ENCODE measurements around the gene THAP2. TPM values are rescaled to one million over a fixed set of nuclear protein-coding genes. Genes with fewer than 3 reads are reported as not detected.
A peak's percentile ranks its signal among the peaks of the same experiment; 100 is the strongest.

The THAP2 gene
- total RNA-seq, 2 experiments from 2014 or later = 6.4 to 7.7 TPM

GRCh38 chr12:71645268-71645667 is 18.8 kb upstream of the THAP2 start:
- DNase-seq = no peak
- H3K36me3 Mint-ChIP-seq (ENCODE audit: low read depth) = peaks cover 70% of the 10 kb centered on the region
- H3K4me1 Mint-ChIP-seq = peaks cover 35% of the 10 kb centered on the region
- POLR2A ChIA-PET = interaction anchor here (0.9 to 2.6 kb wide), 2 partner anchors 18 to 19 kb away, joined by 3 to 21 read pairs; partner anchors contain the start of genes THAP2 and ZFC3H1
- no peak overlapping the region for H3K4me3 Mint-ChIP-seq
- CTCF ChIA-PET = interaction anchor here (1.0 to 4.2 kb wide), 3 partner anchors 9 to 41 kb away, joined by 3 to 27 read pairs (median 9); partner anchors contain the start of genes THAP2 and TMEM19
- no peaks in the 10 kb centered on the region for H3K9me3 Mint-ChIP-seq
- peak overlapping the region; percentile 47 for H3K27ac Mint-ChIP-seq
- H3K27me3 Mint-ChIP-seq = no peaks in the 10 kb centered on the region

DNA sequence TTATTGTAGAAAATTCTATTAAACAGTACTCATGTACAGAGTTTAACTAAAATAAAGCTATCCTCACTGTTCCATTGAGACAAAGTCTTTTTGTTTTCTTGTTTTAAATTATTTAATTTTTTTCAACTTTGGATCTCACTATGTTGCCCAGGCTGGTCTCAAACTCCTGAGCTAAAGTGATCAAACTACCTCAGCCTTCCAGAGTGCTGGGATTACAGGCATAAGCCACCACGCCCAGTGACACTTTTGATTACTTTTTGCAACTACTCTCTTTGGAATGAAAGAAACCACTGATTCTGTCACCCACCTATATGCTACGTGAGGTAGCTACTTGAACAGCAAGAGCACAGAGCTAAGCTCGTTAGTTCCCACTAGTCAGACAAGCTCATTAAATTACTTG is 17.6 kb upstream of the THAP2 start:
- Mint-ChIP-seq H3K4me1 (peaks cover 32% of the 10 kb centered on the region), H3K27me3 (no peaks in the 10 kb centered on the region), H3K27ac (no peak overlapping the region), H3K9me3 (no peaks in the 10 kb centered on the region), H3K4me3 (no peak overlapping the region), H3K36me3 (ENCODE audit: low read depth) (peaks cover 64% of the 10 kb centered on the region)
- DNase-seq = no peak
- ChIA-PET POLR2A (interaction anchor here (1.1 to 2.6 kb wide), 2 partner anchors 11 to 17 kb away, joined by 3 to 21 read pairs; partner anchors contain the start of genes THAP2 and ZFC3H1), CTCF (interaction anchor here (2.4 to 4.2 kb wide), 2 partner anchors 10 to 40 kb away, joined by 9 to 27 read pairs; partner anchors contain the start of gene TMEM19)

GRCh38 chr12:71648537-71648936 is 15.6 kb upstream of the THAP2 start:
- peaks cover 45% of the 10 kb centered on the region for H3K36me3 Mint-ChIP-seq (ENCODE audit: low read depth)
- peaks cover 21% of the 10 kb centered on the region for H3K4me1 Mint-ChIP-seq
- H3K9me3 Mint-ChIP-seq = no peaks in the 10 kb centered on the region
- H3K27me3 Mint-ChIP-seq = no peaks in the 10 kb centered on the region
- H3K27ac Mint-ChIP-seq = no peak overlapping the region
- no peak for DNase-seq
- ChIA-PET POLR2A (interaction anchor here (1.1 kb wide), 1 partner anchor 14 kb away, joined by 3 read pairs; no protein-coding TSS in a partner anchor), CTCF (interaction anchor here (1.2 to 4.2 kb wide), 3 partner anchors 12 to 99 kb away, joined by 3 to 27 read pairs (median 4); no protein-coding TSS in a partner anchor)
- H3K4me3 Mint-ChIP-seq = no peak overlapping the region

DNA sequence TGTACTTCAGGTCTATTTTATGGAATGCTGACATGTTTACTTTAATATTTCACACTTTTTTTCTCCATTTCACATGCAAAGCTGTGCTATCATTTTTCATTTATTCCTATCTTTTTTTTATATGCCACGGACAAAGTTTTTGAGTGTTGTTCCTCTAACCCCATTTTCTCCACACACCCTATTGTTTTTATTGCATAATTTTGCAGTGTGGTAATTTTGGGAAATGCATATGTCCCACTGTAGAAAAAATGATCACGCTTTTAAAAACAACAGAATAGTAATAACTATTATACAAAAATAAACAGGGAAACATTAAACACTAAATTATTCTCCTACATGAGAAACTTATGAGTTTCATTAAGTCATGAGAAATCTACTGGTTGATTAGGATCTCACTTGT is 14.7 kb upstream of the THAP2 start:
- Mint-ChIP-seq H3K9me3 (no peaks in the 10 kb centered on the region), H3K4me3 (no peak overlapping the region), H3K36me3 (ENCODE audit: low read depth) (peaks cover 37% of the 10 kb centered on the region), H3K4me1 (peaks cover 15% of the 10 kb centered on the region), H3K27me3 (no peaks in the 10 kb centered on the region), H3K27ac (no peak overlapping the region)
- CTCF ChIA-PET = interaction anchor here (1.5 kb wide), 1 partner anchor 14 kb away, joined by 3 read pairs; no protein-coding TSS in a partner anchor
- no peak for DNase-seq
- POLR2A ChIA-PET = interaction anchor here (1.7 kb wide), 1 partner anchor 14 kb away, joined by 8 read pairs; no protein-coding TSS in a partner anchor

- no peak for DNase-seq
- Mint-ChIP-seq H3K27ac (no peak overlapping the region), H3K4me1 (peaks cover 32% of the 10 kb centered on the region), H3K27me3 (no peaks in the 10 kb centered on the region), H3K36me3 (ENCODE audit: low read depth) (peaks cover 32% of the 10 kb centered on the region), H3K4me3 (no peak overlapping the region), H3K9me3 (no peaks in the 10 kb centered on the region)
- POLR2A ChIA-PET = interaction anchor here (3.9 kb wide), 1 partner anchor 11 kb away, joined by 36 read pairs; the partner anchor contains the start of genes THAP2 and ZFC3H1
- CTCF ChIA-PET = interaction anchor here (1.0 to 2.0 kb wide), 2 partner anchors 11 to 16 kb away, joined by 3 to 4 read pairs; partner anchors contain the start of genes THAP2 and ZFC3H1
These were observed 11.4 kb upstream of the THAP2 start for GRCh38 chr12:71652656-71653055.

GRCh38 chr12:71653137-71653536 is 11.0 kb upstream of the THAP2 start:
- Mint-ChIP-seq H3K4me1 (peaks cover 31% of the 10 kb centered on the region), H3K9me3 (no peaks in the 10 kb centered on the region), H3K36me3 (ENCODE audit: low read depth) (peaks cover 32% of the 10 kb centered on the region), H3K27ac (no peak overlapping the region), H3K4me3 (no peak overlapping the region), H3K27me3 (no peaks in the 10 kb centered on the region)
- ChIA-PET POLR2A (interaction anchor here (3.9 kb wide), 1 partner anchor 11 kb away, joined by 36 read pairs; the partner anchor contains the start of genes THAP2 and ZFC3H1), CTCF (interaction anchor here (1.0 to 2.0 kb wide), 2 partner anchors 10 to 17 kb away, joined by 3 to 4 read pairs; partner anchors contain the start of genes THAP2 and ZFC3H1)
- no peak for DNase-seq

- ChIA-PET POLR2A (interaction anchor here (1.1 to 3.9 kb wide), 2 partner anchors 10 to 18 kb away, joined by 5 to 36 read pairs; partner anchors contain the start of genes THAP2 and ZFC3H1), CTCF (interaction anchor here (2.0 kb wide), 2 partner anchors 9 to 17 kb away, joined by 4 to 7 read pairs; partner anchors contain the start of genes THAP2 and ZFC3H1)
- no peaks in the 10 kb centered on the region for H3K27me3 Mint-ChIP-seq
- peaks cover 32% of the 10 kb centered on the region for H3K36me3 Mint-ChIP-seq (ENCODE audit: low read depth)
- no peak overlapping the region for H3K4me3 Mint-ChIP-seq
- H3K9me3 Mint-ChIP-seq = no peaks in the 10 kb centered on the region
- H3K4me1 Mint-ChIP-seq = peaks cover 37% of the 10 kb centered on the region
- no peak for DNase-seq
- H3K27ac Mint-ChIP-seq = no peak overlapping the region
These were observed 9.9 kb upstream of the THAP2 start for GRCh38 chr12:71654200-71654599.

GRCh38 chr12:71655495-71655894 is 8.6 kb upstream of the THAP2 start:
- H3K27ac Mint-ChIP-seq = peak overlapping the region; percentile 16
- ChIA-PET CTCF (interaction anchor here (2.0 kb wide), 1 partner anchor 19 kb away, joined by 7 read pairs; no protein-coding TSS in a partner anchor), POLR2A (interaction anchor here (1.1 to 3.9 kb wide), 2 partner anchors 8 to 19 kb away, joined by 5 to 36 read pairs; partner anchors contain the start of genes THAP2 and ZFC3H1)
- no peaks in the 10 kb centered on the region for H3K9me3 Mint-ChIP-seq
- peaks cover 31% of the 10 kb centered on the region for H3K36me3 Mint-ChIP-seq (ENCODE audit: low read depth)
- H3K4me3 Mint-ChIP-seq = peak overlapping the region; percentile 10
- DNase-seq = no peak
- peaks cover 45% of the 10 kb centered on the region for H3K4me1 Mint-ChIP-seq
- no peaks in the 10 kb centered on the region for H3K27me3 Mint-ChIP-seq

DNA sequence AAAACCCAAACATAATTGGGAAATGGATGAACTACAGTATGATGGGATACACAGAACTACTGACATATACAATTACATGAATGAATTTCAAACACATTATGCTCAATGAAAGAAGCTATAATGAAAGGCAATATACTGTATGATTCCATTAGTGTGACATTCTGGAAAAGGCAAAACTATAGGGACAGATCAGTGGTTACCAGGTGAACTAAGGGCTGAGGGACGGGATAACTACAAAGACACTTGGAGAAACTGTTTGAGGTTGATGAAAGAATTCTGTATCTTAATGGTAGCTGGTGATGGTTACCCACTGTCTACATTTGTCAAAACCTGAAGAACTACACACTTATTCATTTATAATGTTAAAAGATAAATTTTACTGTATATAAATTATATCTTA is 8.2 kb upstream of the THAP2 start:
- Mint-ChIP-seq H3K36me3 (ENCODE audit: low read depth) (peaks cover 31% of the 10 kb centered on the region), H3K4me1 (peaks cover 45% of the 10 kb centered on the region), H3K9me3 (no peaks in the 10 kb centered on the region), H3K27me3 (no peaks in the 10 kb centered on the region), H3K4me3 (peak overlapping the region; percentile 10), H3K27ac (peak overlapping the region; percentile 16)
- ChIA-PET POLR2A (interaction anchor here (3.9 kb wide), 1 partner anchor 8 kb away, joined by 36 read pairs; the partner anchor contains the start of genes THAP2 and ZFC3H1), CTCF (interaction anchor here (2.0 kb wide), 1 partner anchor 19 kb away, joined by 7 read pairs; no protein-coding TSS in a partner anchor)
- DNase-seq = no peak

DNA sequence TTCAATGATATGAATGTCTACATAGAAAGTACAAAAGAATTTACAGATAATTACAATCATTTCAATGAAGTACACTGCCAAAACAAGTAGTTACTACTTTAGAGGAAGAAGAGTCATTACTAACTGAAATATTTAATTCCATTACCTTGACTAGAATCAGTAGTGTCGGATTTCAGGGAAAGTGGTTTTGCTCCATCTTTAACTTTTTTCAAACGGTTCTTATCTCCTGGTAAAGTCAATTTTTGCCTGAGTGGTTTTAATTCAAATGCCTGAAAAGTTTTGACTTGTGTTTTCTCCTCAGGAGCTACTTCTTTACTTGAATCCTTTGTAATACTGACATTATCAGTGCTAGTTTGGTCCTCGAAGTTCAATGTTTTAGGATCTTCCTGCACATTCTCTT is 7.4 kb upstream of the THAP2 start:
- ChIA-PET POLR2A (no interaction called here), CTCF (interaction anchor here (0.5 kb wide), 1 partner anchor 141 kb away, joined by 3 read pairs; no protein-coding TSS in a partner anchor)
- no peak for DNase-seq
- Mint-ChIP-seq H3K4me1 (peaks cover 49% of the 10 kb centered on the region), H3K4me3 (no peak overlapping the region), H3K27ac (no peak overlapping the region), H3K36me3 (ENCODE audit: low read depth) (peaks cover 33% of the 10 kb centered on the region), H3K27me3 (no peaks in the 10 kb centered on the region), H3K9me3 (no peaks in the 10 kb centered on the region)

- POLR2A ChIA-PET = interaction anchor here (1.3 to 4.9 kb wide), 12 partner anchors 8 to 177 kb away, joined by 4 to 218 read pairs (median 20); partner anchors contain the start of genes RAB21, TBC1D15 and TMEM19
- CTCF ChIA-PET = interaction anchor here (1.5 to 3.4 kb wide), 5 partner anchors 23 to 178 kb away, joined by 6 to 46 read pairs (median 18); partner anchors contain the start of genes RAB21, TBC1D15 and TMEM19
- DNase-seq = no peak
- no peaks in the 10 kb centered on the region for H3K9me3 Mint-ChIP-seq
- no peaks in the 10 kb centered on the region for H3K27me3 Mint-ChIP-seq
- H3K27ac Mint-ChIP-seq = peak overlapping the region; percentile 99
- peak overlapping the region; percentile 93 for H3K4me3 Mint-ChIP-seq
- H3K4me1 Mint-ChIP-seq = peaks cover 45% of the 10 kb centered on the region
- H3K36me3 Mint-ChIP-seq (ENCODE audit: low read depth) = peaks cover 51% of the 10 kb centered on the region
These were observed 2.0 kb upstream of the THAP2 start for GRCh38 chr12:71661977-71662530.

GRCh38 chr12:71662849-71663560 is 1.1 kb upstream of the THAP2 start:
- POLR2A ChIA-PET = interaction anchor here (0.7 to 4.9 kb wide), 25 partner anchors 9 to 184 kb away, joined by 3 to 218 read pairs (median 8); partner anchors contain the start of genes RAB21, TBC1D15 and TMEM19

More at GRCh38 chr12:71662849-71663560, 1.1 kb upstream of the THAP2 start:
- no peaks in the 10 kb centered on the region for H3K27me3 Mint-ChIP-seq
- peak overlapping the region; percentile 93 for H3K4me3 Mint-ChIP-seq
- CTCF ChIA-PET = interaction anchor here (0.6 to 3.4 kb wide), 13 partner anchors 10 to 177 kb away, joined by 3 to 46 read pairs (median 4); partner anchors contain the start of genes RAB21, TBC1D15 and TMEM19
- peak; percentile 78 for DNase-seq
- peaks cover 45% of the 10 kb centered on the region for H3K4me1 Mint-ChIP-seq
- H3K27ac Mint-ChIP-seq = peak overlapping the region; percentile 99
- no peaks in the 10 kb centered on the region for H3K9me3 Mint-ChIP-seq
- H3K36me3 Mint-ChIP-seq (ENCODE audit: low read depth) = peaks cover 50% of the 10 kb centered on the region
